HCT116 (cell line): Measurements from ENCODE around the gene TUBA1C. TPM values are rescaled to one million over a fixed set of nuclear protein-coding genes. Genes with fewer than 3 reads are reported as not detected.

ENCODE experiments used
- ATAC-seq: fragments of 200-7000 bp; cut with Tn5 transposase; 2 replicates; pipeline ENCODE4 v1.9.1; 2020; ENCODE audit warnings: mild to moderate bottlenecking, moderate library complexity
- Bru-seq: library from RNA; stranded (reverse); fragments of 400-500 nt; gene quantifications from one replicate; lab custom pipeline; 2021; lab: Mats Ljungman, UMichigan
- BruChase-seq, 2 experiments: library from RNA; stranded (reverse); fragments of 400-500 nt; gene quantifications; one replicate each; lab custom pipeline; 2021; lab: Mats Ljungman, UMichigan
- BruUV-seq: library from RNA; stranded (reverse); fragments of 400-500 nt; replicated peaks from 2 replicates; lab custom pipeline; 2021; lab: Mats Ljungman, UMichigan
- CTCF ChIA-PET: fragments of 300-600 bp; sonication (Branson Sonifier 250); formaldehyde crosslinking; loops from one replicate; lab custom pipeline; 2021; ENCODE audit warnings: antibody characterized with exemption; lab: Charles Lee
- POLR2A ChIA-PET: fragments of 300-600, 350-600 bp; sonication (Branson Sonifier 250); formaldehyde crosslinking; loops from one replicate; lab custom pipeline; 2021; ENCODE audit warnings: antibody characterized with exemption; lab: Charles Lee
- RAD21 ChIA-PET, 2 experiments: fragments of 300-600 bp; sonication (Branson Sonifier 250); formaldehyde crosslinking; loops; one replicate each; lab custom pipeline; 2023; ENCODE audit warnings: low total read pairs in 2 of 2; ENCODE audit not compliant: uncharacterized antibody in 2 of 2, unreplicated experiment in 2 of 2, low non-redundant PET in 1 of 2; lab: Charles Lee
- DNase-seq: peaks from one replicate; pipeline ENCODE4 v3.0.0-alpha.2; 2010; ENCODE audit warnings: low read depth, low spot score
- H2AFZ ChIP-seq: fragments of 200-600 bp; shearing (Covaris generic), sonication (generic); 2 replicates; pipeline ENCODE4 v1.6.1; 2017; ENCODE audit warnings: low read depth, mixed run types, mixed read lengths, antibody characterized with exemption, low read length; ENCODE audit not compliant: poor library complexity, severe bottlenecking
- H3K27ac ChIP-seq: 2 replicates; pipeline ENCODE4 v1.5.1; 2012; ENCODE audit warnings: low read depth, low read length
- H3K27me3 ChIP-seq: fragments of 200-600 bp; sonication (generic); 2 replicates; pipeline ENCODE4 v1.6.1; 2016; ENCODE audit warnings: mixed run types, low read length, mixed read lengths; ENCODE audit not compliant: insufficient read depth
- H3K36me3 ChIP-seq, 2 experiments: fragments of 200-500 bp in 1 of 2; fragments of 200-600 bp in 1 of 2; sonication (Bioruptor generic) in 1 of 2; sonication (generic) in 1 of 2; 2 replicates each; pipeline versions ENCODE4 v1.5.1 to v1.6.1; 2014 to 2016; ENCODE audit warnings: low read length in 2 of 2, inconsistent platforms in 1 of 2, mixed read lengths in 1 of 2, mixed run types in 1 of 2; ENCODE audit not compliant: insufficient read depth in 2 of 2, control insufficient read depth in 1 of 2
- H3K4me1 ChIP-seq, 2 experiments: fragments of 200-600 bp in 1 of 2; sonication (generic) in 1 of 2; 2 replicates each; pipeline versions ENCODE4 v1.5.1 to v1.6.1; 2012 to 2017; ENCODE audit warnings: low read length in 2 of 2, inconsistent platforms in 1 of 2, mild to moderate bottlenecking in 1 of 2, mixed read lengths in 1 of 2, mixed run types in 1 of 2, moderate library complexity in 1 of 2; ENCODE audit not compliant: insufficient read depth in 2 of 2, control insufficient read depth in 1 of 2
- H3K4me2 ChIP-seq: fragments of 200-600 bp; sonication (generic); 2 replicates; pipeline ENCODE4 v1.6.1; 2017; ENCODE audit warnings: mixed run types, low read length, mixed read lengths
- H3K4me3 ChIP-seq, 2 experiments: fragments of 200-600 bp in 1 of 2; sonication (generic) in 1 of 2; replicated peaks in 1 of 2; 2 replicates each; pipeline ENCODE4 v1.5.1; 2011 to 2016; ENCODE audit warnings: low read length in 2 of 2, control low read depth in 1 of 2, low read depth in 1 of 2, mild to moderate bottlenecking in 1 of 2, mixed read lengths in 1 of 2, mixed run types in 1 of 2
- H3K79me2 ChIP-seq: fragments of 200-600 bp; sonication (generic); 2 replicates; pipeline ENCODE4 v1.6.1; 2017; ENCODE audit warnings: mild to moderate bottlenecking, mixed run types, low read length, moderate library complexity, mixed read lengths; ENCODE audit not compliant: insufficient read depth
- H3K9ac ChIP-seq: fragments of 200-600 bp; sonication (generic); 2 replicates; pipeline ENCODE4 v1.6.1; 2016; ENCODE audit warnings: low read length, mixed read lengths
- H3K9me2 ChIP-seq: fragments of 200-600 bp; sonication (generic), shearing (Covaris generic); 2 replicates; pipeline ENCODE4 v1.6.1; 2017; ENCODE audit warnings: mixed run types, mild to moderate bottlenecking, moderate library complexity; ENCODE audit not compliant: insufficient read depth
- H3K9me3 ChIP-seq, 2 experiments: fragments of 200-500 bp in 1 of 2; fragments of 200-600 bp in 1 of 2; sonication (Bioruptor generic) in 1 of 2; sonication (generic) in 1 of 2; 2 replicates each; pipeline ENCODE4 v1.6.1; 2014 to 2017; ENCODE audit warnings: low read length in 2 of 2, mixed read lengths in 2 of 2, inconsistent platforms in 1 of 2, low read depth in 1 of 2, mild to moderate bottlenecking in 1 of 2, mixed run types in 1 of 2, moderate library complexity in 1 of 2; ENCODE audit not compliant: control insufficient read depth in 1 of 2, insufficient read depth in 1 of 2
- H4K20me1 ChIP-seq: fragments of 200-600 bp; sonication (generic), shearing (Covaris generic); 2 replicates; pipeline ENCODE4 v1.6.1; 2017; ENCODE audit warnings: mixed run types, mild to moderate bottlenecking, moderate library complexity; ENCODE audit not compliant: insufficient read depth
- ATF3 ChIP-seq: IDR thresholded peaks from 2 replicates; pipeline ENCODE4 v1.6.1; 2012
- CBX3 ChIP-seq: IDR thresholded peaks from 2 replicates; pipeline ENCODE4 v1.6.1; 2012; ENCODE audit warnings: low read depth
- CEBPB ChIP-seq: IDR thresholded peaks from 2 replicates; pipeline ENCODE4 v1.6.1; 2012; ENCODE audit warnings: low read depth
- CTCF ChIP-seq, 3 experiments: fragments of 200-600 bp in 1 of 3; sonication (generic) in 1 of 3; IDR thresholded peaks in 2 of 3; conservative IDR thresholded peaks in 1 of 3; 2 replicates each; pipeline ENCODE4 v1.5.1; 2012 to 2017; ENCODE audit warnings: low read depth in 2 of 3, low read length in 2 of 3, antibody characterized with exemption in 1 of 3, borderline replicate concordance in 1 of 3, control low read depth in 1 of 3, mild to moderate bottlenecking in 1 of 3, mixed read lengths in 1 of 3, mixed run types in 1 of 3, moderate library complexity in 1 of 3; ENCODE audit not compliant: insufficient read depth in 1 of 3
- EGR1 ChIP-seq: IDR thresholded peaks from 2 replicates; pipeline ENCODE4 v1.6.1; 2012; ENCODE audit warnings: low read depth
- ELF1 ChIP-seq: IDR thresholded peaks from 2 replicates; pipeline ENCODE4 v1.6.1; 2012; ENCODE audit warnings: low read depth, borderline replicate concordance
- FOSL1 ChIP-seq: IDR thresholded peaks from 2 replicates; pipeline ENCODE4 v1.6.1; 2012; ENCODE audit warnings: low read depth
- JUND ChIP-seq: IDR thresholded peaks from 2 replicates; pipeline ENCODE4 v1.6.1; 2012
- MAX ChIP-seq: IDR thresholded peaks from 2 replicates; pipeline ENCODE4 v1.6.1; 2012
- POLR2A ChIP-seq: IDR thresholded peaks from 2 replicates; pipeline ENCODE4 v1.7.0; 2011; ENCODE audit warnings: borderline replicate concordance; ENCODE audit not compliant: insufficient read depth, insufficient read length; ENCODE audit errors: extremely low read depth
- POLR2AphosphoS5 ChIP-seq: IDR thresholded peaks from 2 replicates; pipeline ENCODE4 v1.6.1; 2011; ENCODE audit warnings: mild to moderate bottlenecking, low read depth, low read length, moderate library complexity
- RAD21 ChIP-seq: IDR thresholded peaks from 2 replicates; pipeline ENCODE4 v1.6.1; 2012; ENCODE audit warnings: low read depth, mild to moderate bottlenecking
- SIN3A ChIP-seq: IDR thresholded peaks from 2 replicates; pipeline ENCODE4 v1.6.1; 2012; ENCODE audit warnings: low read depth
- SP1 ChIP-seq: IDR thresholded peaks from 2 replicates; pipeline ENCODE4 v1.6.1; 2012; ENCODE audit warnings: low read depth
- SRF ChIP-seq: IDR thresholded peaks from 2 replicates; pipeline ENCODE4 v1.6.1; 2012; ENCODE audit warnings: low read depth
- TCF7L2 ChIP-seq: IDR thresholded peaks from 2 replicates; pipeline ENCODE4 v1.7.0; 2011; ENCODE audit warnings: borderline replicate concordance, inconsistent platforms; ENCODE audit not compliant: insufficient read depth, insufficient read length; ENCODE audit errors: extremely low read depth
- ZFX ChIP-seq: fragments of 450-650 bp; IDR thresholded peaks from 2 replicates; pipeline ENCODE4 v1.6.1; 2017
- intact Hi-C: fragments of 100-400 bp; cut with micrococcal nuclease; formaldehyde crosslinking; loops from 2 replicates; pipeline ENCODE4 v1.10.0; 2022
- long read RNA-seq: library from polyadenylated mRNA; unstranded; transcript quantifications from one replicate; pipeline ENCODE4 v2.0.0, GENCODE V29; 2021; ENCODE audit not compliant: unreplicated experiment
- polyA plus RNA-seq: library from polyadenylated mRNA; unstranded; fragments of >200 nt; gene quantifications from 2 replicates; pipeline ENCODE4 v1.2.1, GENCODE V29; 2012; ENCODE audit warnings: missing spikeins
- total RNA-seq: library from RNA; stranded (reverse); gene quantifications from one replicate; pipeline ENCODE4 v1.2.1, GENCODE V29; 2021; ENCODE audit not compliant: unreplicated experiment

The TUBA1C gene
- total RNA-seq (571 TPM), Bru-seq, nascent RNA (percentile 85 among the genes with signal in this experiment), BruChase-seq, experiment 1, labeled RNA remaining after a 6-hour chase (percentile 93 among the genes with signal in this experiment), BruChase-seq, experiment 2, labeled RNA remaining after a 2-hour chase (percentile 92 among the genes with signal in this experiment)
- polyA plus RNA-seq = 1,132 and 1,135 TPM in 2 replicates
- long read RNA-seq, transcript TUBA1C-201 (4 exons, 3,001 nt) = major isoform, 139 of 554 reads
- long read RNA-seq, transcript TUBA1C-203 (2 exons, 1,105 nt) = minor isoform, 11 of 554 reads
- long read RNA-seq, partial matches to known transcripts = 24 of 554 reads
- long read RNA-seq, other reads (novel, unspliced or antisense) = 380 of 554 reads

GRCh38 chr12:49264873-49265792 lies at the start of gene TUBA1C:
TSS of gene TUBA1C (plus strand) at chr12:49265082. CDS start at chr12:49265182, 100 bp downstream.
- Histone ChIP-seq H3K4me1 (peaks cover 23 to 44% of the 10 kb centered on the region in 2 experiments), H3K36me3 (peaks cover 3 to 36% of the 10 kb centered on the region in 2 experiments), H4K20me1 (peaks cover 30% of the 10 kb centered on the region; the same call in 1 of the 2 replicates), H3K79me2 (peaks cover 65% of the 10 kb centered on the region), H3K9me3 (no peaks in the 10 kb centered on the region), H3K9me2 (no peaks in the 10 kb centered on the region), H3K9ac (peak within 1 kb of the TSS; percentile 100), H3K27ac (peak within 1 kb of the TSS; percentile 99), H2AFZ (no peak within 1 kb of the TSS), H3K27me3 (no peaks in the 10 kb centered on the region), H3K4me3 (peak within 1 kb of the TSS; percentile 88 to 98), H3K4me2 (peak within 1 kb of the TSS; percentile 91)
- intact Hi-C loops = loop anchor here (1.0 kb wide), 2 partner anchors 77 to 134 kb away; partner anchors contain the start of gene TUBA1B
- peak; percentile 94 for DNase-seq
- POLR2A ChIA-PET = interaction anchor here (0.7 to 1.8 kb wide), 19 partner anchors 8 to 249 kb away, joined by 3 to 8 read pairs (median 4); partner anchors contain the start of genes TUBA1A and TUBA1B
- BruUV-seq = TSS peak; percentile 63
- CTCF ChIA-PET = no interaction called here
- ATAC-seq = peak; percentile 85
- RAD21 ChIA-PET = no interaction called here
- peak; percentile 80 for TF ChIP-seq TCF7L2
- peak; percentile 76 for TF ChIP-seq JUND
- TF ChIP-seq SIN3A = peak; percentile 93
- TF ChIP-seq RAD21 = no peak
- TF ChIP-seq CEBPB = no peak
- TF ChIP-seq ATF3 = no peak
- peak; percentile 96 for TF ChIP-seq POLR2AphosphoS5
- peak; percentile 86 for TF ChIP-seq SP1
- peak; percentile 95 for TF ChIP-seq FOSL1
- TF ChIP-seq CTCF (IDR thresholded peaks at IDR 0.05 in 2 of 3, conservative IDR thresholded peaks at IDR 0.05 in 1 of 3; ENCODE audit: borderline replicate concordance in 1 of 3, insufficient read depth in 1 of 3, low read depth in 2 of 3, low read length in 2 of 3) = no peak
- peak; percentile 78 for TF ChIP-seq MAX
- TF ChIP-seq ZFX = peak; percentile 73
- no peak for TF ChIP-seq EGR1
- TF ChIP-seq SRF = no peak; the same call in 1 of the 2 replicates
- peak; percentile 35; the same call in 1 of the 2 replicates for TF ChIP-seq ELF1
- TF ChIP-seq POLR2A = peak; percentile 98
- no peak for TF ChIP-seq CBX3
